Measurements from ENCODE around the gene ST3GAL3. TPM values are rescaled to one million over a fixed set of nuclear protein-coding genes. Genes with fewer than 3 reads are reported as not detected.

Gene ST3GAL3
- polyA plus RNA-seq, 1 donor (not counting 4 experiments of a cell fraction or from before 2014, with no cell fraction given): 10.0 TPM

- no peak overlapping the region for H3K4me3 ChIP-seq (ENCODE audit: control insufficient read depth in 2 of 3, extremely low read depth in 1 of 3, insufficient read depth in 2 of 3, low read depth in 1 of 3, low read length in 3 of 3)
- TF ChIP-seq EZH2 (IDR thresholded peaks at IDR 0.05; ENCODE audit: low read length) (no peak), CTCF (optimal IDR thresholded peaks at IDR 0.05 in 1 of 3, IDR thresholded peaks at IDR 0.05 in 1 of 3, conservative IDR thresholded peaks at IDR 0.05 in 1 of 3; ENCODE audit: extremely low read depth in 1 of 3, insufficient read depth in 2 of 3, low read length in 3 of 3) (no peak)
- H4K20me1 ChIP-seq (ENCODE audit: control insufficient read depth, extremely low read depth, insufficient read depth, low read length): no peaks in the 10 kb centered on the region
- dilution Hi-C loops (cut with MboI; ENCODE audit: extremely low pct_ligation_motif_present, low sequenced_read_pairs): no loop called here
- H3K27ac ChIP-seq (ENCODE audit: control insufficient read depth, insufficient read depth, low read length): no peak overlapping the region
- no peaks in the 10 kb centered on the region for H3K79me2 ChIP-seq (ENCODE audit: control insufficient read depth, insufficient read depth, low read length)
- H3K9ac ChIP-seq (ENCODE audit: control insufficient read depth, extremely low read depth, insufficient read depth, low read length): no peak overlapping the region
- H3K4me2 ChIP-seq (ENCODE audit: control insufficient read depth, extremely low read depth, insufficient read depth, low read depth, low read length): no peak overlapping the region
- peaks cover 21% of the 10 kb centered on the region for H3K4me1 ChIP-seq (ENCODE audit: control insufficient read depth, extremely low read depth, insufficient read depth, low read length)
- FAIRE-seq: no peak
- no peaks in the 10 kb centered on the region for H3K27me3 ChIP-seq (ENCODE audit: control insufficient read depth, extremely low read depth, insufficient read depth, low read length)
- H2AFZ ChIP-seq (ENCODE audit: control insufficient read depth, low read length): no peak overlapping the region
- no peaks in the 10 kb centered on the region for H3K9me3 ChIP-seq (ENCODE audit: control insufficient read depth, low read depth, low read length)
- peaks cover 4% of the 10 kb centered on the region in 2 experiments for H3K36me3 ChIP-seq (ENCODE audit: control insufficient read depth in 2 of 2, extremely low read depth in 1 of 2, insufficient read depth in 2 of 2, low read length in 2 of 2)
- DNase-seq (ENCODE audit: low read depth, low spot score): no peak
- H3K9me1 ChIP-seq (ENCODE audit: control insufficient read depth, extremely low read depth, insufficient read depth, low read length): no peaks in the 10 kb centered on the region
Measured at GRCh38 chr1:43819357-43819756, 112.0 kb downstream of the ST3GAL3 start.

- peak; percentile 86 for FAIRE-seq
- Histone ChIP-seq H3K9ac (ENCODE audit: control insufficient read depth, extremely low read depth, insufficient read depth, low read length) (no peak overlapping the region), H3K4me2 (ENCODE audit: control insufficient read depth, extremely low read depth, insufficient read depth, low read depth, low read length) (peak overlapping the region; percentile 27), H3K4me1 (ENCODE audit: control insufficient read depth, extremely low read depth, insufficient read depth, low read length) (peaks cover 28% of the 10 kb centered on the region), H3K36me3 (ENCODE audit: control insufficient read depth in 2 of 2, extremely low read depth in 1 of 2, insufficient read depth in 2 of 2, low read length in 2 of 2) (peaks cover 0 to 4% of the 10 kb centered on the region in 2 experiments), H3K4me3 (ENCODE audit: control insufficient read depth in 2 of 3, extremely low read depth in 1 of 3, insufficient read depth in 2 of 3, low read depth in 1 of 3, low read length in 3 of 3) (no peak overlapping the region), H3K9me1 (ENCODE audit: control insufficient read depth, extremely low read depth, insufficient read depth, low read length) (no peaks in the 10 kb centered on the region), H3K27me3 (ENCODE audit: control insufficient read depth, extremely low read depth, insufficient read depth, low read length) (no peaks in the 10 kb centered on the region), H2AFZ (ENCODE audit: control insufficient read depth, low read length) (no peak overlapping the region), H3K27ac (ENCODE audit: control insufficient read depth, insufficient read depth, low read length) (peak overlapping the region; percentile 44), H4K20me1 (ENCODE audit: control insufficient read depth, extremely low read depth, insufficient read depth, low read length) (no peaks in the 10 kb centered on the region), H3K79me2 (ENCODE audit: control insufficient read depth, insufficient read depth, low read length) (no peaks in the 10 kb centered on the region), H3K9me3 (ENCODE audit: control insufficient read depth, low read depth, low read length) (no peaks in the 10 kb centered on the region)
- TF ChIP-seq CTCF (optimal IDR thresholded peaks at IDR 0.05 in 1 of 3, IDR thresholded peaks at IDR 0.05 in 1 of 3, conservative IDR thresholded peaks at IDR 0.05 in 1 of 3; ENCODE audit: extremely low read depth in 1 of 3, insufficient read depth in 2 of 3, low read length in 3 of 3): no peak
- TF ChIP-seq EZH2 (IDR thresholded peaks at IDR 0.05; ENCODE audit: low read length): no peak
- dilution Hi-C loops (cut with MboI; ENCODE audit: extremely low pct_ligation_motif_present, low sequenced_read_pairs): no loop called here
- DNase-seq (ENCODE audit: low read depth, low spot score): no peak
Measured at GRCh38 chr1:43821471-43821870, 114.1 kb downstream of the ST3GAL3 start.

All from keratinocyte (primary cell).